HEK293T (cell line): Measurements from ENCODE around the gene IL1RAPL1.

ENCODE experiments used
- ARNT ChIP-seq: fragments of 450-650 bp; IDR thresholded peaks from 2 replicates; pipeline ENCODE4 v1.6.1; 2017; ENCODE audit warnings: mild to moderate bottlenecking
- CTBP1 ChIP-seq: fragments of 450-650 bp; IDR thresholded peaks from 2 replicates; pipeline ENCODE4 v1.6.1; 2016; ENCODE audit warnings: borderline replicate concordance
- ELF4 ChIP-seq: fragments of 450-650 bp; IDR thresholded peaks from 2 replicates; pipeline ENCODE4 v1.6.1; 2017; ENCODE audit warnings: antibody characterized with exemption
- FOXA1 ChIP-seq: fragments of 450-650 bp; IDR thresholded peaks from 2 replicates; pipeline ENCODE4 v1.6.1; 2016; ENCODE audit warnings: mild to moderate bottlenecking
- FOXK2 ChIP-seq: fragments of 450-650 bp; IDR thresholded peaks from 2 replicates; pipeline ENCODE4 v1.6.1; 2016; ENCODE audit warnings: mild to moderate bottlenecking
- LEF1 ChIP-seq: fragments of 450-650 bp; IDR thresholded peaks from 2 replicates; pipeline ENCODE4 v1.6.1; 2017; ENCODE audit warnings: mild to moderate bottlenecking, borderline replicate concordance
- PKNOX1 ChIP-seq: fragments of 450-650 bp; IDR thresholded peaks from 2 replicates; pipeline ENCODE4 v1.6.1; 2016
- SP1 ChIP-seq: fragments of 450-650 bp; IDR thresholded peaks from 2 replicates; pipeline ENCODE4 v1.6.1; 2017
- SUZ12 ChIP-seq: fragments of 450-650 bp; IDR thresholded peaks from 2 replicates; pipeline ENCODE4 v1.6.1; 2016; ENCODE audit warnings: mild to moderate bottlenecking

- TF ChIP-seq ARNT (no peak), CTBP1 (no peak), SUZ12 (no peak), FOXA1 (no peak), PKNOX1 (no peak), LEF1 (no peak), SP1 (no peak), FOXK2 (no peak), ELF4 (no peak)
These were observed 810.3 kb downstream of the IL1RAPL1 start for GRCh38 chrX:29397506-29397905.
